Colonic mucosa (tissue), 4 donors: Measurements from ENCODE around the gene SLC3A2. TPM values are rescaled to one million over a fixed set of nuclear protein-coding genes. Genes with fewer than 3 reads are reported as not detected.

ENCODE experiments used
- DNase-seq: peaks from one replicate; pipeline ENCODE4 v3.0.0-alpha.2; 2020
- H3K27ac ChIP-seq: fragments of 200-600 bp; one replicate; pipeline ENCODE4 v1.8.0; 2021
- H3K27me3 ChIP-seq: fragments of 200-600 bp; one replicate; pipeline ENCODE4 v1.8.0; 2021
- H3K36me3 ChIP-seq: fragments of 200-600 bp; one replicate; pipeline ENCODE4 v1.8.0; 2021
- H3K4me1 ChIP-seq: fragments of 200-600 bp; one replicate; pipeline ENCODE4 v1.8.0; 2021; ENCODE audit warnings: mild to moderate bottlenecking
- H3K4me3 ChIP-seq: fragments of 200-600 bp; one replicate; pipeline ENCODE4 v1.8.0; 2021
- H3K9ac ChIP-seq, 2 donors: one replicate each; pipeline ENCODE4 v1.7.0; 2013; ENCODE audit warnings: control low read depth in 2 of 2, low read depth in 2 of 2, low read length in 2 of 2
- H3K9me3 ChIP-seq: fragments of 200-600 bp; one replicate; pipeline ENCODE4 v1.8.0; 2021
- intact Hi-C: fragments of 100-400 bp; cut with DNase I; formaldehyde crosslinking; loops from one replicate; pipeline ENCODE4 v1.14.1; 2022
- total RNA-seq, 2 donors: library from RNA; stranded (reverse); fragmentation: NEBNext Ultra II Directional in 1 of 2; extraction: Animal tissue kit (Norgen Biotek cat#: 25700) in 1 of 2; gene quantifications; one replicate each; pipeline ENCODE4 v1.2.1, GENCODE V29; 2021
- TF ChIP-seq, protein P1 (sequence below): fragments of 200-600 bp; IDR thresholded peaks from one replicate; pipeline ENCODE4 v1.8.0; 2022; ENCODE audit warnings: antibody characterized with exemption, mild to moderate bottlenecking
- donor health status: healthy.
- donor health status: DM: no; HTN: no; CAD: no.
- donor health status: DM: no; HTN: no; CAD: no.

Gene SLC3A2
- total RNA-seq, 2 donors from 2014 or later = 70.4 to 116 TPM

DNA sequence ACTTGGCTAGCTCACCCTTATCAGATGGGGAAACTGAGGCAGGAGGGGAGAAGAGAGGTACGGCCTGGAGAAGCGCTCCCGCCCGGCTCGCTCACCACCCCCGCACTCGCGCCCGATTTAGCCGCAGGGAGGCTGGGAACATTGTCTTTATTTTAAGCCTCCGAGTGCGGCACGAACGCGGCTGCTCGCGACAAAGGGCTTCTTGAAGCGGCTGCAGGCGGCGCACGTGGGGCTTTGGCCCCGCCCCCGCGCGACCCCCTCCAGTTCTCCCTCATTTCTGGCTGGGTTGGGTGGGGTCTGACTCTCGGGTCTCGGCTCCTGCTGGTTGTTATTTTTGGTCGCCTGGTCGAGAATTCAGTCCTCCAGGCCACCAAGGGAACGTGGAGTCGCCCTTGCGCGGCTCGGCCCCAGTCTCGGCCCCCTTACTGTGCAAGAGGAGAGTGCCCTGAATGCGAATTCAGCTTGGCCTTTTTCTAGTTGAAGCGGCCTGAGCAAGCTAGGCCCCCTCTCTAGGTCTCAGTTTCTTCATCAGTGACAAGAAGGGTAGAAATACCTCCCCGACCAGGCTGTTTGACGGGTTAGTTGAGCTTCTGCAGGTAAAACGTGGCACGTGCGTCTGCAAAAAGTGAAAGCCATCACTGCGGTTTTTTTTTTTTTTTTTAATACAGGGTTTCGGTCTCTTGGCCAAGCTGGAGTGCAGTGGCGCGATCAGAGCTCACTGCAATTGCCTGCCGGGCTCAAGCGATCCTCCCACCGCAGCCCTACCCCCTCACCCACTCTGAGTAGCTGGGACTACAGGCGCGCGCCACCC, 43.1 kb downstream of the SLC3A2 start:
- Histone ChIP-seq H3K27me3 (peaks cover 56% of the 10 kb centered on the region), H3K4me1 (no peaks in the 10 kb centered on the region), H3K36me3 (no peaks in the 10 kb centered on the region), H3K9me3 (no peaks in the 10 kb centered on the region), H3K9ac (no peak overlapping the region), H3K4me3 (peak overlapping the region; percentile 0), H3K27ac (no peak overlapping the region)
- TF ChIP-seq, protein P1, sequence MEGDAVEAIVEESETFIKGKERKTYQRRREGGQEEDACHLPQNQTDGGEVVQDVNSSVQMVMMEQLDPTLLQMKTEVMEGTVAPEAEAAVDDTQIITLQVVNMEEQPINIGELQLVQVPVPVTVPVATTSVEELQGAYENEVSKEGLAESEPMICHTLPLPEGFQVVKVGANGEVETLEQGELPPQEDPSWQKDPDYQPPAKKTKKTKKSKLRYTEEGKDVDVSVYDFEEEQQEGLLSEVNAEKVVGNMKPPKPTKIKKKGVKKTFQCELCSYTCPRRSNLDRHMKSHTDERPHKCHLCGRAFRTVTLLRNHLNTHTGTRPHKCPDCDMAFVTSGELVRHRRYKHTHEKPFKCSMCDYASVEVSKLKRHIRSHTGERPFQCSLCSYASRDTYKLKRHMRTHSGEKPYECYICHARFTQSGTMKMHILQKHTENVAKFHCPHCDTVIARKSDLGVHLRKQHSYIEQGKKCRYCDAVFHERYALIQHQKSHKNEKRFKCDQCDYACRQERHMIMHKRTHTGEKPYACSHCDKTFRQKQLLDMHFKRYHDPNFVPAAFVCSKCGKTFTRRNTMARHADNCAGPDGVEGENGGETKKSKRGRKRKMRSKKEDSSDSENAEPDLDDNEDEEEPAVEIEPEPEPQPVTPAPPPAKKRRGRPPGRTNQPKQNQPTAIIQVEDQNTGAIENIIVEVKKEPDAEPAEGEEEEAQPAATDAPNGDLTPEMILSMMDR = no peak
- no peak for DNase-seq
- intact Hi-C loops = no loop called here

DNA sequence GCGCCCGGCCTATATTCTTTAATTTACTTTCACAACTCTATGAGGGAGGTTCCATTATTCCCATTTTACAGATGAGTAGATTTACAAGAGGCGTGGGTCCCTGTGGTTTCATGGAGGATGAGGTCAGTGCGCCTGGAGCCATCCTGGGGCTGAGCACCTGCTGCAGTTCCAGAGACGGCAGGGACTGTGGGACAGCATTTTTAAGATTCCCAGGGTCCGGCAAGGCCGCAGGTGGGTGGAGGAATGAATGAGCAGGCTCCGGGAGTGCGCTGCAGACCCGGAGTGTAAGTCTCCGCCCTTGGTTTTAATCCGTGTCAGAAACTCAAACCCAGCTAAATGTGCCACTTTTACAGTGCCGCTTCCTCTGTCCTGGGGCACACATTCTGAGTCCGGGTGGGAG, 44.6 kb downstream of the SLC3A2 start:
- H3K4me1 ChIP-seq = no peaks in the 10 kb centered on the region
- H3K9me3 ChIP-seq = no peaks in the 10 kb centered on the region
- intact Hi-C loops = no loop called here
- no peak overlapping the region for H3K27ac ChIP-seq
- peaks cover 56% of the 10 kb centered on the region for H3K27me3 ChIP-seq
- H3K9ac ChIP-seq = no peak overlapping the region
- TF ChIP-seq, protein P1 = no peak
- no peak overlapping the region for H3K4me3 ChIP-seq
- no peak for DNase-seq
- H3K36me3 ChIP-seq = no peaks in the 10 kb centered on the region

DNA sequence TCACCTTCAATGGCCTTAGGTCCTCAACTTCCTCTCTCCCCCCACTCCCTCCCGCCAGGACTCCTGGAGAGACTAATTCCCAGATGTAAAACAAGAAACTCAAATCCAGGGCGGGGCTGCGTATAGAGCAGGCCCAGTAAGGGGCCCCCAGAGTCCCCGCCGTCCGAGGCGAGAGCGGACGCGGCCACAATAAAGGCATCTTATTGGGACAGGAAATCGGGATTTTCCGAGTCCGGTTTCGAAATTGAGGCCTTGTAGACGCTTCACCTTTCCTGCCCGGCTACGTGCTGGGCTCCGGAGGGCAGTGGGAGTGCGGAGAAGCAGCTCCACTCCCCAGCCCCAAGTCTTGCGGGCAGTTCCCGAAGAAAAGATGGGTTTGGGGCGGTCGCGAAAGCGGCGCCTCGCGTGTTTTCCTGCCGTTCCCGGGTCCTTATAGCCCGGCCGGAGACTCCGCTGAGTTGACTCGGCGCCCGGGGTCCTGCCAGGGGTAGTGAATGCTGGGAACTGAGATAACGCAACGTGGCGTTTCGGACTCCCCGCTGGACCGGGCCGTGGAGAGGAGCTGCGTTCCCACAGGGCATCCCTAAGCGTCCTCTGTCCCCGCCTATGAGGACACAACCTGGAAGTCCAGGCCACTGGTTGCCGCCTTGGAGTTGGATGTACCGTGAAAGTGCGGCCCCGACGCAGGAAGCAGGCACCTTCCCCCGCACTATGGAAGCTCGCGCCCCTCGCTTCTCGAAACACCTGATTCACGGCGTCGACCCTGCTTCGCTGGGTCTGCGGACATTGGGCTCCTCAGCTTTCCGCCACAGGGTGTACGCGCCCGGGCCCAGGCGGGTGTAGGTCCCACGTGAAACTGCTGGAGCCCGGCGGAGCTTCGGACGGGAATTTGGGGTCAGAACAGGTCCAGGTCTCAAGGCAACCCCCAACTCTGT, 45.3 kb downstream of the SLC3A2 start:
- peaks cover 56% of the 10 kb centered on the region for H3K27me3 ChIP-seq
- TF ChIP-seq, protein P1 = no peak

GRCh38 chr11:62926680-62927455, 46.2 kb downstream of the SLC3A2 start:
- Histone ChIP-seq H3K27ac (no peak overlapping the region), H3K9me3 (no peaks in the 10 kb centered on the region), H3K27me3 (peaks cover 56% of the 10 kb centered on the region), H3K9ac (peak overlapping the region in 1 of 2 donors; percentile 19), H3K4me3 (no peak overlapping the region), H3K36me3 (no peaks in the 10 kb centered on the region), H3K4me1 (no peaks in the 10 kb centered on the region)
- TF ChIP-seq, protein P1 = no peak
- intact Hi-C loops = no loop called here
- DNase-seq = no peak

More for the DNA sequence above, 45.3 kb downstream of the SLC3A2 start:
- Histone ChIP-seq H3K4me1 (no peaks in the 10 kb centered on the region), H3K27ac (no peak overlapping the region), H3K36me3 (no peaks in the 10 kb centered on the region), H3K9me3 (no peaks in the 10 kb centered on the region), H3K4me3 (peak overlapping the region; percentile 10), H3K9ac (peak overlapping the region in 1 of 2 donors; percentile 19)
- no peak for DNase-seq
- intact Hi-C loops = no loop called here

DNA sequence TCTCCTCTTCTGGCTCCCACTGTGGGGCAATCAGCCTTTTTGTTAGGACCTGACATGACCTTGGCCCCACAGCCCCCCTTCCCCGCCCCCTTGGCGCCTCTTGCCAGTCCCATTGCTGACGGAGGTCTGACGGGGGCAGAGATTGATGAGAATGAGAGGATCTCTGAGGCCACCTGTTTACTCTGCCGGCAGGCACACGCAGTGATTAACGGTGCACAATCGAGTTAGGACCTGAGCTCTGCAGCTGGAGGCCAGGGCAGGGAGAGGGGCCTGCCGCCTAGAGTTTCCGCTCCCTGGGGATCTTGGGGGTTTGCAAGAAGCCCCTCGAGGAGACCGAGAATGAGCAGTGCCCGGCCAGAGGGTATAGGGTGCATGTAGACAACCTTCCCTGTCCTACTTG, 47.3 kb downstream of the SLC3A2 start:
- H3K4me3 ChIP-seq = no peak overlapping the region

More for the DNA sequence above, 47.3 kb downstream of the SLC3A2 start:
- Histone ChIP-seq H3K9me3 (no peaks in the 10 kb centered on the region), H3K9ac (no peak overlapping the region), H3K27ac (no peak overlapping the region), H3K27me3 (peaks cover 46% of the 10 kb centered on the region), H3K4me1 (no peaks in the 10 kb centered on the region), H3K36me3 (no peaks in the 10 kb centered on the region)
- intact Hi-C loops = no loop called here
- DNase-seq = no peak
- TF ChIP-seq, protein P1 = no peak
